GM12875 (cell line): ENCODE results near the gene CARD9.

ENCODE experiments used
- H3K4me3 ChIP-seq: one replicate; pipeline ENCODE4 v1.5.1; 2011; ENCODE audit warnings: low read depth, low read length, control low read depth
- CTCF ChIP-seq: IDR thresholded peaks from 2 replicates; pipeline ENCODE4 v1.5.1; 2011; ENCODE audit warnings: low read depth, mild to moderate bottlenecking, control low read depth, inconsistent platforms, low read length, moderate library complexity, borderline replicate concordance; ENCODE audit not compliant: insufficient read depth

The CARD9 gene

GRCh38 chr9:136379401-136379800 lies 5.9 kb upstream of the CARD9 start:
- TF ChIP-seq CTCF = no peak
- H3K4me3 ChIP-seq = no peak overlapping the region

DNA sequence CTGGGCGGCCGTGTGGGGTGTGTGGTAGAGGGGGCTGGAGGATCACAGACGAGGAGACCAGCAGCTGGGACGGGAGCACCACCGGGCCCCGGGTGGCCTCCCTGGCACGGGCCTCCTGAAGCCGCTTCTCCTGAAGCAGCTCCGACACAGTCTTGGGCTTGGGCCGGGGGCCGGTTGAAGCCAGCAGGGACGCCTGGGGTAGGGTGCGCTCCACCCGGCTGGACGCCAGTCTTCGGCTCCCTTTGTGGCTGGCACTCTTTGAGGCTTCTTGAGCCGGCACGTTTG lies 5.5 kb upstream of the CARD9 start:
- no peak overlapping the region for H3K4me3 ChIP-seq
- no peak for TF ChIP-seq CTCF

DNA sequence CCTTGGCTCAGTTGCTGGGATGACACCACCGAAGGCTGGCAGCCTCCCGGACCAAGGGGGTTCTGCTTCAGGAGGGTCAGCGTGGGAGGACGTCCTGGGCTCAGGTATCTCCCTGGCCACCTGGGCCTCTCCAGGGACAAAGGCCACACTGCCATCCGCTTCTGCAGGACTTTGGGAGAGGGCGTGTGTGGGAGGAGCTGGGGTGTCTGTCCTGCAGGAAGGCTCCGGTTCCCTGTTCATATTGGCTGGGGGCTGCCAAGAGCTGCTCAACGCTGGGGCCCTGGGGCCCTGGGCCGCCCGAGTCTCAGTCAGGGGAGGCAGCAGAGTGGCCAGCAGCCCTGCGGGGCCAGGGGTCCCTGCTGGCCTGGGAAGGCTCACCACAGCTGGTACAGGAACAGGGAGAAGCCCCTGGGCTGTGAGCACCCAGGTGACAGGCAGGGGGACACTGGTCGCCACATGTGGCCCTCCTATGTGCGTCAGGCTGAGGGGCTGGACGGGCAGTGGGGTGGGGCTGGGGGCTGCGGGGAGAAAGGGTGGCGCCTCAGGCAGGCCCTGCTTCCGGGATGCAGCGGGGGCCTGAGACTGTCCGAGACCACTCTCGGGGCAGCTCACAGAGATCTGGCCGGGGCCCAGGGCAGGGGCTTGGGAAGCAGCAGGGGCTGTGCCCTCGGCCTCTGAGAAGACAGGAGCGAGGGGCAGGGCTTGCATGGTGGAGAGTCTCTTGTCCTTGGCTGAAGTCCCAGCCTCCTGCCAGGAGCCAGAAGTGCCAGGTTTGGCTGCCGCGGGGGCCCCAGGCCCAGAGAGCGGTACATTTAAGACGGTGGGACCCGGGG lies 4.9 kb upstream of the CARD9 start:
- H3K4me3 ChIP-seq = no peak overlapping the region
- no peak for TF ChIP-seq CTCF

- no peak for TF ChIP-seq CTCF
- no peak overlapping the region for H3K4me3 ChIP-seq
Measured at GRCh38 chr9:136377341-136378169, 4.1 kb upstream of the CARD9 start.

GRCh38 chr9:136376457-136376856 lies 3.0 kb upstream of the CARD9 start:
- H3K4me3 ChIP-seq = no peak overlapping the region
- TF ChIP-seq CTCF = no peak

GRCh38 chr9:136375096-136375495 lies 1.6 kb upstream of the CARD9 start:
- TF ChIP-seq CTCF = no peak
- no peak overlapping the region for H3K4me3 ChIP-seq

- no peak for TF ChIP-seq CTCF
- H3K4me3 ChIP-seq = no peak overlapping the region
Measured at GRCh38 chr9:136374183-136374575, 710 bp upstream of the CARD9 start.
